T-cell (primary cell): ENCODE measurements around the gene ADGRF5. TPM values are rescaled to one million over a fixed set of nuclear protein-coding genes. Genes with fewer than 3 reads are reported as not detected.

Experiments used
- ATAC-seq, 4 experiments: fragments of 200-7000 bp in 3 of 4; fragments of 150-1000 bp in 1 of 4; cut with Tn5 transposase; replicated peaks in 1 of 4; 1 replicate in 3 of 4; 2 replicates in 1 of 4; pipeline ENCODE4 v1.10.0; 2021; ENCODE audit warnings: moderate library complexity in 3 of 4, mild to moderate bottlenecking in 2 of 4, moderate number of reproducible peaks in 1 of 4
- CTCF ChIA-PET, 2 donors: fragments of 300-600 bp; sonication (Branson Sonifier 250); formaldehyde crosslinking; loops; one replicate each; lab custom pipeline; 2022; ENCODE audit warnings: antibody characterized with exemption in 2 of 2; lab: Charles Lee
- POLR2A ChIA-PET, 2 donors: fragments of 300-600 bp; sonication (Branson Sonifier 250); formaldehyde crosslinking; loops; one replicate each; lab custom pipeline; 2022; ENCODE audit warnings: antibody characterized with exemption in 2 of 2; lab: Charles Lee
- DNase-seq, 35 experiments: peaks; one replicate each; pipeline versions ENCODE4 v3.0.0 to v3.0.0-alpha.2; 2013 to 2023
- H3K27ac ChIP-seq: one replicate; pipeline ENCODE4 v1.5.1; 2013; ENCODE audit warnings: low read length
- H3K27me3 ChIP-seq, 2 experiments: replicated peaks in 1 of 2; 1 replicate in 1 of 2; 2 replicates in 1 of 2; pipeline versions ENCODE4 v1.6.1 to v1.7.0; 2013; ENCODE audit warnings: low read length in 1 of 2, mixed read lengths in 1 of 2; ENCODE audit not compliant: control insufficient read depth in 2 of 2, insufficient read depth in 2 of 2; ENCODE audit errors: extremely low read depth in 1 of 2
- H3K36me3 ChIP-seq, 2 donors: 1 replicate in 1 of 2; 2 replicates in 1 of 2; pipeline versions ENCODE4 v1.6.1 to v1.7.0; 2013; ENCODE audit warnings: low read length in 1 of 2; ENCODE audit not compliant: control insufficient read depth in 2 of 2, insufficient read depth in 1 of 2; ENCODE audit errors: extremely low read depth in 1 of 2
- H3K4me1 ChIP-seq, 2 experiments: 1 replicate in 1 of 2; 2 replicates in 1 of 2; pipeline versions ENCODE4 v1.6.1 to v1.7.0; 2013; ENCODE audit warnings: low read length in 2 of 2, mixed read lengths in 1 of 2; ENCODE audit not compliant: insufficient read depth in 2 of 2, control insufficient read depth in 1 of 2; ENCODE audit errors: extremely low read depth in 1 of 2
- H3K4me3 ChIP-seq, 2 donors: 1 replicate in 1 of 2; 2 replicates in 1 of 2; pipeline versions ENCODE4 v1.5.1 to v1.7.0; 2013; ENCODE audit warnings: mild to moderate bottlenecking in 2 of 2, low read length in 1 of 2, moderate library complexity in 1 of 2; ENCODE audit not compliant: control insufficient read depth in 1 of 2; ENCODE audit errors: extremely low read depth in 1 of 2
- H3K9me3 ChIP-seq: 2 replicates; pipeline ENCODE4 v1.7.0; 2013
- H3K27ac Mint-ChIP-seq, 2 donors: one replicate each; pipeline ENCODE4 v1.8.0; 2020 to 2021; ENCODE audit warnings: mild to moderate bottlenecking in 2 of 2, mixed read lengths in 2 of 2
- H3K27me3 Mint-ChIP-seq, 2 donors: one replicate each; pipeline ENCODE4 v1.8.0; 2021 to 2022; ENCODE audit warnings: mixed read lengths in 2 of 2
- H3K36me3 Mint-ChIP-seq: one replicate; pipeline ENCODE4 v1.8.0; 2021; ENCODE audit warnings: mixed read lengths
- H3K4me1 Mint-ChIP-seq, 3 donors: one replicate each; pipeline ENCODE4 v1.8.0; 2020 to 2022; ENCODE audit warnings: mixed read lengths in 3 of 3, mild to moderate bottlenecking in 1 of 3
- H3K4me3 Mint-ChIP-seq, 3 donors: one replicate each; pipeline ENCODE4 v1.8.0; 2020 to 2022; ENCODE audit warnings: mild to moderate bottlenecking in 3 of 3, mixed read lengths in 3 of 3, moderate library complexity in 3 of 3
- H3K9me3 Mint-ChIP-seq, 3 donors: one replicate each; pipeline ENCODE4 v1.8.0; 2020 to 2022; ENCODE audit warnings: mixed read lengths in 3 of 3
- WGBS: methylation state at CpG from one replicate; pipeline ENCODE4 v1.1.5; 2013; ENCODE audit warnings: missing lambda C conversion rate; ENCODE audit not compliant: insufficient coverage; 5-methylcytosine and 5-hydroxymethylcytosine counted together
- total RNA-seq, 35 experiments: library from RNA in 6 of 35; stranded (reverse) in 6 of 35; fragments of 120-200 nt in 1 of 35; gene quantifications; one replicate each; pipeline versions ENCODE4 v1.2.1 to v1.2.4 and lab custom pipeline; 2013 to 2026

The ADGRF5 gene
- total RNA-seq, 5 donors from 2014 or later (not counting 1 experiment from before 2014, with no cell fraction given) = 0.07 to 0.32 (median 0.22) TPM; not detected in 2

- H3K27ac ChIP-seq = no peak overlapping the region
- no peak overlapping the region for H3K4me3 ChIP-seq
- ChIA-PET POLR2A (no interaction called here), CTCF (no interaction called here)
- ATAC-seq (no peak), DNase-seq (no peak)
- no peak overlapping the region for H3K27ac Mint-ChIP-seq
- no peaks in the 10 kb centered on the region for H3K4me1 ChIP-seq
- H3K27me3 Mint-ChIP-seq = no peaks in the 10 kb centered on the region
- no peaks in the 10 kb centered on the region for H3K9me3 ChIP-seq
- no peaks in the 10 kb centered on the region for H3K36me3 Mint-ChIP-seq
- no peaks in the 10 kb centered on the region for H3K9me3 Mint-ChIP-seq
- peaks cover 0 to 3% of the 10 kb centered on the region in 2 experiments for H3K27me3 ChIP-seq
- no peaks in the 10 kb centered on the region for H3K36me3 ChIP-seq
- no peak overlapping the region for H3K4me3 Mint-ChIP-seq
- no peaks in the 10 kb centered on the region for H3K4me1 Mint-ChIP-seq
- 50% methylated on average over 1 of the region's 4 CpGs for WGBS
Observed at GRCh38 chr6:46891252-46891795, 30.4 kb downstream of the ADGRF5 start.

- ATAC-seq (no peak), DNase-seq (no peak)
- Histone ChIP-seq H3K27ac (no peak overlapping the region), H3K27me3 (no peaks in the 10 kb centered on the region), H3K36me3 (no peaks in the 10 kb centered on the region), H3K9me3 (no peaks in the 10 kb centered on the region), H3K4me3 (no peak overlapping the region), H3K4me1 (no peaks in the 10 kb centered on the region)
- H3K36me3 Mint-ChIP-seq = no peaks in the 10 kb centered on the region
- ChIA-PET POLR2A (no interaction called here), CTCF (no interaction called here)
- H3K4me1 Mint-ChIP-seq = no peaks in the 10 kb centered on the region
- no peak overlapping the region for H3K27ac Mint-ChIP-seq
- WGBS = 92% methylated on average over 4 of the region's 4 CpGs
- H3K27me3 Mint-ChIP-seq = no peaks in the 10 kb centered on the region
- H3K4me3 Mint-ChIP-seq = no peak overlapping the region
- H3K9me3 Mint-ChIP-seq = no peaks in the 10 kb centered on the region
Observed at GRCh38 chr6:46888578-46888977, 33.2 kb downstream of the ADGRF5 start.

- no peaks in the 10 kb centered on the region for H3K4me1 Mint-ChIP-seq
- H3K27ac Mint-ChIP-seq = no peak overlapping the region
- ChIA-PET CTCF (no interaction called here), POLR2A (no interaction called here)
- H3K9me3 Mint-ChIP-seq = no peaks in the 10 kb centered on the region
- no peaks in the 10 kb centered on the region for H3K36me3 ChIP-seq
- DNase-seq (no peak), ATAC-seq (no peak)
- H3K4me3 Mint-ChIP-seq = no peak overlapping the region
- no peaks in the 10 kb centered on the region for H3K27me3 Mint-ChIP-seq
- H3K27ac ChIP-seq = no peak overlapping the region
- H3K9me3 ChIP-seq = no peaks in the 10 kb centered on the region
- H3K4me1 ChIP-seq = no peaks in the 10 kb centered on the region
- no peaks in the 10 kb centered on the region for H3K36me3 Mint-ChIP-seq
- H3K27me3 ChIP-seq = no peaks in the 10 kb centered on the region
- H3K4me3 ChIP-seq = no peak overlapping the region
- no CpG with 5 or more reads among the region's 3 CpGs for WGBS
Observed at GRCh38 chr6:46888031-46888430, 33.7 kb downstream of the ADGRF5 start.

- H3K9me3 ChIP-seq = no peaks in the 10 kb centered on the region
- Mint-ChIP-seq H3K9me3 (no peaks in the 10 kb centered on the region), H3K4me1 (no peaks in the 10 kb centered on the region), H3K27ac (no peak overlapping the region), H3K4me3 (no peak overlapping the region), H3K27me3 (peaks cover 3 to 6% of the 10 kb centered on the region in 2 donors), H3K36me3 (no peaks in the 10 kb centered on the region)
- WGBS = 40% methylated on average over 1 of the region's 2 CpGs
- no peaks in the 10 kb centered on the region for H3K4me1 ChIP-seq
- H3K27ac ChIP-seq = no peak overlapping the region
- no peaks in the 10 kb centered on the region for H3K27me3 ChIP-seq
- H3K4me3 ChIP-seq = no peak overlapping the region
- POLR2A ChIA-PET = no interaction called here
- CTCF ChIA-PET = no interaction called here
- DNase-seq (no peak), ATAC-seq (no peak)
- no peaks in the 10 kb centered on the region for H3K36me3 ChIP-seq
Observed at GRCh38 chr6:46882645-46883044, 39.1 kb downstream of the ADGRF5 start.

- Histone ChIP-seq H3K27ac (no peak overlapping the region), H3K9me3 (no peaks in the 10 kb centered on the region), H3K4me1 (no peaks in the 10 kb centered on the region), H3K36me3 (no peaks in the 10 kb centered on the region), H3K4me3 (no peak overlapping the region), H3K27me3 (no peaks in the 10 kb centered on the region)
- WGBS = no CpG with 5 or more reads among the region's 5 CpGs
- ATAC-seq (no peak), DNase-seq (no peak)
- Mint-ChIP-seq H3K36me3 (no peaks in the 10 kb centered on the region), H3K27me3 (peaks cover 6 to 8% of the 10 kb centered on the region in 2 donors), H3K4me3 (no peak overlapping the region), H3K27ac (no peak overlapping the region), H3K9me3 (no peaks in the 10 kb centered on the region), H3K4me1 (no peaks in the 10 kb centered on the region)
- ChIA-PET POLR2A (no interaction called here), CTCF (no interaction called here)
Observed at GRCh38 chr6:46879003-46879402, 42.7 kb downstream of the ADGRF5 start.

- Mint-ChIP-seq H3K27me3 (peaks cover 2 to 10% of the 10 kb centered on the region in 2 donors), H3K27ac (no peak overlapping the region), H3K4me3 (no peak overlapping the region), H3K36me3 (no peaks in the 10 kb centered on the region), H3K9me3 (no peaks in the 10 kb centered on the region), H3K4me1 (no peaks in the 10 kb centered on the region)
- ChIA-PET POLR2A (interaction anchor here in 1 of 2 donors (0.6 kb wide), 1 partner anchor 13 kb away, joined by 3 read pairs; no protein-coding TSS in a partner anchor), CTCF (interaction anchor here in 1 of 2 donors (0.6 kb wide), 1 partner anchor 21 kb away, joined by 3 read pairs; no protein-coding TSS in a partner anchor)
- Histone ChIP-seq H3K36me3 (no peaks in the 10 kb centered on the region), H3K4me1 (no peaks in the 10 kb centered on the region), H3K9me3 (no peaks in the 10 kb centered on the region), H3K4me3 (no peak overlapping the region), H3K27ac (no peak overlapping the region), H3K27me3 (no peaks in the 10 kb centered on the region)
- no peak for DNase-seq
- no peak for ATAC-seq
- 29% methylated on average over 4 of the region's 4 CpGs for WGBS
Observed at GRCh38 chr6:46876126-46876525, 45.6 kb downstream of the ADGRF5 start.

GRCh38 chr6:46867411-46867810 is 54.3 kb downstream of the ADGRF5 start:
- Mint-ChIP-seq H3K36me3 (no peaks in the 10 kb centered on the region), H3K9me3 (no peaks in the 10 kb centered on the region), H3K4me3 (no peak overlapping the region), H3K27ac (no peak overlapping the region), H3K27me3 (peaks cover 4% of the 10 kb centered on the region in 2 donors), H3K4me1 (no peaks in the 10 kb centered on the region)
- no peaks in the 10 kb centered on the region for H3K9me3 ChIP-seq
- ChIA-PET POLR2A (no interaction called here), CTCF (no interaction called here)
- ATAC-seq (no peak), DNase-seq (no peak)
- no peak overlapping the region for H3K27ac ChIP-seq
- 0% methylated on average over 1 of the region's 5 CpGs for WGBS
- no peak overlapping the region for H3K4me3 ChIP-seq
- no peaks in the 10 kb centered on the region for H3K27me3 ChIP-seq
- no peaks in the 10 kb centered on the region for H3K36me3 ChIP-seq
- no peaks in the 10 kb centered on the region for H3K4me1 ChIP-seq
